GM21786 (cell line): Measurements from ENCODE around the gene SERPINB1.

ENCODE experiments used
- ATAC-seq: cut with Tn5 transposase; IDR thresholded peaks from one replicate; pipeline ENCODE4 v1.9.1; 2021; ENCODE audit not compliant: unreplicated experiment

SERPINB1 gene

DNA sequence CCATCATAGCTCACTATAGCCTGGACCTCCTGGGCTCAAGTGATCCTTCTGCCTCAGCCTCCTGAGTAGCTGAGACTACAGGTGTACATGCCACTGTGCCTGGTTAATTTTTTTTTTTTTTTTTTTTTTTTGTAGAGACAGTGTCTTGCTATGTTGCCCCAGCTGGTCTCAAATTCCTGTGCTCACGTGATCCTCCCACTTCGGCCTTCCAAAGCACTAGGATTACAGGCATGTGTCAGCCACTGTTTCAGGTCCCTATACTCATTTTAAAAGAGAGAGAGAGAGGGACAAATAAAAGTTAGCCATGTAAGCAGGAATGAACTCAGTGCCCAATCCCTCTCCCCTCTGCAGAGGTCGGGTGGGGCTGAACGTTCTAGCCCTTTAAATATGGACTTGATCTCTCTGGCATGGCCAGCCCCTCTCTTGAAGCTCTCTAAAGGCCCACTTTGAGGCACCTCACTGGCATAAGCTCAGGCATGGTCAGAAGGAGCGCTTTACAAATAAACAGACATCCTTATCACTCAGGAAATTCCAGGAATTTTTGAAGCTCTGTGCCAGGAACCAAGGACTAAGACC is 9.0 kb upstream of the SERPINB1 start:
- no peak for ATAC-seq

DNA sequence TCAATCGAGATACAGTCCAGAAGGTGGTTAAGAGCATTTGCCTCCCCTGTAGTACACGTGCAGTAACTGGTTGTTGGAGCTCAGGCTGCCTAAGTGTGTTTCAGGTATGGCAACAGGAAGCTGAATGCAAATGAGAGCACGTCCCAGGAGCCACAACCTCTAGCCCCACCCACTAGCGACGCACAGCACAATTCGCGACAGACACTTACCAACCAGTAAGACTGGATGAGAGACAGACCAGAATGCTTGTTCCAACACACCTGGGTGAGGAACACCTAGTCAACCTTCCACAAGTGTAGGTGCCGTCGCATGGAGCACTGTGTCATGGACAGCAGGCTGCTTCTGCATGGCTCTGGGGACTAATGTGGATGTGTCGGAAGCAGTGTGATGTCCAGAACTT is 7.2 kb upstream of the SERPINB1 start:
- no peak for ATAC-seq

DNA sequence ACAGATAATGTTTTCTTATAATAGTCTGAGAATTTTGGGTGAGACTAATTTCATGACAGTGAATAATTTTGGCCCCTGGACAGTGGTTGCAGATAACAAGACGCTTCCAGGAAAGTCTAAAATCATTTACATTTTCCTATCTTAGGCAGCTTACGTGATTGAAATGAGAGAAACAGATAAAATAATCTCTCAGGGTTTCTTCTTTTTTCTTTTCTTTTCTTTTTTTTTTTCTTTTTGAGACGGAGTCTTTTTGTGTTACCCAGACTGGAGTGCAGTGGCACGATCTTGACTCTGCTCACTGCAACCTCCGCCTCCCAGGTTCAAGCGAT is 4.2 kb upstream of the SERPINB1 start:
- no peak for ATAC-seq

DNA sequence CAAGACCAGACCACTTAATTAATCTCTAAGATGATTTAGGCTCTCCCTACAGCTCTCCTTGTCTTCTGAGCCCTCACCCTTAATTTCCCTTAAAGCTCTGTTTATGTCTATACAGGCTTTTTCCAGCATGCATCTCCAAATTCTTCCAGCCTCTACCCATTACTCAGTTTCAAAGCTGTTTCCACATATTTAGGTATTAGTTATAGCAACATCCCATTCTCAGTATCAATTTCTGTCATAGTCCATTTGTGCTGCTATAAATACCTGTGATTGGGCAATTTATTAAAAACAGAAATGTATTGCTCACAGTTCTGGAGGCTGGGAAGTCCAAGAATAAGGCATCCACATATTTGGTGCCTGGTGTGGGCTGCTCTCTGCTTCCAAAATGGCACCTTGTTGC is 2.3 kb upstream of the SERPINB1 start:
- no peak for ATAC-seq

DNA sequence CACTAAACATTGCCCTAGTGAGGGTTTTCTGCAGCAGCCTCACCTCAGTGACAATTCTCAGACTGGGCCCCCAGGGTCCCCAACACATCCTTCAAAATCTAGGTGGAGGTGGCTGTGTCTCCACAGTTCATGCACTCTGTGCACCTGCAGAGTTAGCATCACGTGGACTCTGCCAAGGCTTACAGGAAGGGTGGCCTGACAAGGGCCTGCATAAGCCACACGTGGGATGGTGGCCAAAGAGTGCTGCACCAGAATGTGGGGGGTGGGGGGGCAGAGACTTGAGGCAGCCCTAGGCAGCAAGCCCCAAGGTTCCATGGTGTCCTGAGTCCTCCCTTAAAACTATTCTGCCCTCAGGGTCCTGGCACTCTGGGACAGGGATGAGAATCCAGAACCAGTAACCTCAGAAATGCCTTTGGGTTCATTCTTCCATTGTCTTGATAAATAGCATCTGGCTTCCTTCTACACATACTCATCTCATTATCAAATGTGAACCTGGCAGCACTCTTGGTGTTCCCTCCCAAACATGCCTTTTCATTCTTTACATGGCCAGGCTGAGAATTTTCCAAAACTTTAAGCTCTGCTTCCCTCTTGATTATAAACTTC is 1.6 kb upstream of the SERPINB1 start:
- ATAC-seq = no peak

DNA sequence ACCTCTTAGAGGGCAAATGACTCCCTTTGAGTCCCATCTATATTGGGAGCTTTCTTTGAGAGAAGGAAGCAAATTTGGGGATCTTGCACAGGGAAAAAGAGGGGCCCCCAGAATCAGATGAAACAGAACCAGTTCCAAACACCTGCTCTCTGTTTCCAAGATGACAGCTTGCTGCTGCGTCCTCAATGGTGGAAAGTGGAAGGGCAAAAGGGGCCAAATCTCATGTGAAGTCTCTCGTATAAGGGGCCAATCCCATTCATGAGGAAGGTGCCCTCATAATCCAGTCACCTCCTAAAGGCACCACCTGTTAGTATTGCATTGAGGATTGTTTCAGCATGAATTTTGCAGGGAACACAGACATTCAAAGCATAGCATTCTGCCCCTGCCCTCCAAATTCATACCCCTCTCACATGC is 483 bp upstream of the SERPINB1 start:
- ATAC-seq = no peak

DNA sequence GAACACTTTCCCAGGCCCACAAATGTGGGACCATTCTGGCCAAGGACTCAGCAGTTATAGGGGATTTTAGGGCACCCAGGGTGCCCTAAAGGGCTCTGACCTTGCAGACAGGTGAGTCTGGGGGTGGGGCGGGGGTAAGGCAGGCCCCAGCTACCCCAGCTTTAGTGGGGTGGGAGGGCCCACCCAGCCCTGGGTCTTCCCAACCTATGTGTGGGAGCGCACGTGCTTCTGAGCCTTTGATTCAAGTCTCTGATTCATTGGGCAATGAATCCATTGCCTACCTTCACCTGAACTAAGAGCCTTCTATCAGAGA is 958 bp downstream of the SERPINB1 start:
- ATAC-seq = no peak

DNA sequence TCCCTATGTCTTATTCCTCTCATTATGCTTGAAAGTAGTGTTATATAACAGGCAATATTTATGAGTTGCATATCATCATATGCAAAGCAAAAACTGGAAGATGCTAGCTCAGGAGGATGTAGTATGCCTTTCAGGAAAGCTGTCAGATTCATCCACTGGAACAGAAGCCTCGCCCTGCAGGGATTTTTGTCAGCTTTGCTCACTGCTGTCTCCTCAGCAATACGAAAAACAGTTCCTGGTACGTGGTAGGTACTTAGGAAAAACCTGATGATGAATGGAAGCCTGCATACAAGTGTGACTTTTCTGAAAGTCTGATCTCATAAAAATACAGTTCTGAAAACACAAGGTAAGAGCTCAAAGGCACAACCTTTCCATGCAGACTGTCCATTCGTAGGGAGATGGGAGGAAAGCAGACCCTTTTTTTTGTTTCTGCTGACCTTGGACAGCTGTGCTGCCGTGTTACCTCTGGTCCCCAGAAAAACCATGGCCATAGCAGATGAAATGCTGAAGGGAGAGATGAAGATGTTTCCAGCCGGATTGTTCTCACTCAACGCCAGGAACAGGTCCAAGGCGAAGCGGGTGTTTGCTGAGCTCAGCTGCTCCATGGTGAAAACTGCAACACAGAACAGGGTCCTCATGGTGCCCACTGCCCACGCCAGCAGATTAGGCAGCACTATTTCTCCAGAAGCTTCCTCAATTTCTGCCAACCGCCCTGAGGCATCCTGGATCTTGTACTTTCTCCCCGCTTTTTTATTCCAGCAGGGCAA is 1.5 kb downstream of the SERPINB1 start:
- ATAC-seq = no peak

DNA sequence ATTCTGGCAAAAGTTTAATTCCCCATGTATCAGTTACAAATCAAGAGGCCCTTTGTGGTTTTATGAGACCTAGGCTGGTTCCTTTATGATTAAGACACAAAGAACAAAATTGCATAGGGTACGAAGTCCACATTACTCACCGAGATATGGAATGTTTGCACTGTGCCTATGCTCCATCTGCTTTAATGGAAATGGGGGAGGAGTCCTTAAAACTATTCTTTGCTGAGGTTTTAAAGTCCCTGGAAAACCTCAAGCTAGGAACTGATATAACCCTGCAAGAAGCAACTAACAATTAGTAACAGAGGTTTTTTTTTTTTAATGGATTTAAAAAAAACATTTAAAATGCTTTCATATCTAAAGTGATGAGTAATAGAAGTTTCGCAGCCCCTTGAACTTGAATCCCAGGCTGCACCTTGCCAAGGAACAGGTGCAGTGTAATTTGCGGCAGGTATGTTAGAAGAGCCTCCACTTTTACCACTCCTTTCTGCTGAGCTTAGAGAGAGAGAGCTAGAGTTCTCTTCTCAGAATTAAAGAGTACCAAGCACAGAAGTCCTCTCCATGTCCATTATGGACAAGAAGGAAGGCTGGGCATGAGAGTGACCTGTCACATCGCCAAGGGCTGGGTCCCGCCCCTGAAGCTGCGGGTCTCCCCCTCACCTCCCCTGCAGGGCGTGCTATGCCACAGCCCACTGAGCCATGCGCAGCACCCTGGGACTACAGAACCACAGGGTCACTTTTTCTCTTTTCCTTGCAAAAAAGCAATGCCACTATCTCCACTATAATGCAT is 2.3 kb downstream of the SERPINB1 start:
- no peak for ATAC-seq

DNA sequence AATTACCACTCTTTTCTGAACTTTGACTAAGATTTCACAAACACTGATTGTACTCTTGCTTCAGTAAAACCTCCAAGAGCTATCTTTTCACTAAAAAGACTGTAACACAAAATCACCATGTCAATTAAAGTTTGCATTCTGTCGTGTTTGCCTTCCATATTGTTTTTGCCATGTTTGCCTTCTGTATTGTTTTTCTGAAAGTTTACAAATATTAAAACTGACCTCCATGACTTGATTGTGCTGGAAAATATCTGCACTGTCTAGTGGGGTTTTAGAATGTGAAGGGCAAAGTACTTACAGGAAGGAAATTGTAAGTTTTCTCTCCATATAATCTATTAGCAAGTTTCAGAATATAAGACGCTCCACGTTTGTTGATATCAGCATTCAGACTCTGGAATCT is 3.4 kb downstream of the SERPINB1 start:
- no peak for ATAC-seq

DNA sequence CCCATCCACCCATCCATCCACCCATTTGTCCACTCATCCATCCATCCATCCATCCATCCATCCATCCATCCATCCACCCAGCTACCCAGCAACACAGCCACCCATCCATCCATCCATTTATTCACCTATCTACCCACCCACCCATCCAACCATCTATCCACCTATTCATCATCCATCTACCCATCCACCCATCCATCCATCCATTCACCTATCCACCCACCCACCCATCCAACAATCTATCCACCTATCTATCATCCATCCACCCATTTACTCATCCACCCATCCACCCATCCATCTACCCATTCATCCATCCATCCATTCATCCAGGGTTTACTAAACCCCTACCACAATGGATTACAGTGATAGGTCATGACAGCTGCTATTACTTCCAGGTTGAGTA is 7.4 kb downstream of the SERPINB1 start:
- no peak for ATAC-seq

DNA sequence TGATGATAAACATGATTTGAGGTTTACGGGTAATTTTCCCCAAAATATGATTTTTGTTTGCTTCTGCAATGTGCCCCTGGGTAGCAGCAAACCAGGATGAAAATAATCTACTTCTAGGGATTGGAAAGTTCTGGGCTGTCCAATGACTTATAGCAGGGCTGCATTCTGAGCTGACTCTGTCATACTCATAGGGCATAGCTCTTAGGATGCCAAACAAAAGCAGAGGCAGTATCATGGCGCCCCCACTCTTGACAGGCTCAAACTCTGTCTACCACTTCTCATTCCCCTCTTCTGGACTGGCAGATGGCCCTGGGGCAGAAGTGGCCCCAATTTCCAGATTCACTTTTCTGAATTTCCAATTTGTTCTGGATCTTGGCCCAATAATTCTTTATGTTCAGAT is 10.3 kb downstream of the SERPINB1 start:
- no peak for ATAC-seq

DNA sequence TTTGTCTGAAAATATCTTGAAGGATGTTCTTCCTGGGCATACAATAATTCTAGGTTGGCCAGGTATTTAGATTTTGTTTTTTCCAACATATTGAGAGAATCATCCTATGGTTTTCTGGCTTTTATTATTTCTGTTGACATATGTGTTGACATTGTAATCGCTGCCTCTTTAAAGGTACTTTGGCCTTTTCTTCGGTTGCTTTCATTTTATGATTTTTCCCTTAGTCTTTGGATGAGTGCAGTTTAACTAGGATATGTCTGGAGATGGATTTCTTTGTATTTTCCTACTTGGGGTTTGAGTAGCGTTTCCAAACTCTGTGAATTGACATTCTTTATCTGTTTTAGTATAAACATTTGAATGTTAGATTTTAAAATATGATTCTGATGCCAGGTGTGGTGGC is 11.5 kb downstream of the SERPINB1 start:
- ATAC-seq = no peak

DNA sequence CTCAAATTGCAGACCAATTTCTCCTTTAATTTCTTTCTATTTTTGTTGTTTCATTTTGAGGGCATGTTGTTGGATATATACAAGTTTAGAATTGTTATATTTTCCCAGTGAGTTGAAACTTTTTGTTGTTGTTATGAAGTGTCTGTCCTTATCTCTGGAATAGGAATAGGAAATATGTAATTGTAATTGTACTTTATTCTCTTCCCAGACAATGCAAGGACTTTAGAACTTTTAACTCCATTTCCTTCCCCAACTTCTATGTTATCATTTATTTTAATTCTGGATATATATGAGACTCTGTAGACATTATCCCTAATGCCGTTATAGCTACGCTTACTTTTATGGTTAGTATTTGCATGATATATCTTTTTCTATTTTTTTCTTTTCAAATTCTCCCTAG is 12.4 kb downstream of the SERPINB1 start:
- ATAC-seq = no peak

DNA sequence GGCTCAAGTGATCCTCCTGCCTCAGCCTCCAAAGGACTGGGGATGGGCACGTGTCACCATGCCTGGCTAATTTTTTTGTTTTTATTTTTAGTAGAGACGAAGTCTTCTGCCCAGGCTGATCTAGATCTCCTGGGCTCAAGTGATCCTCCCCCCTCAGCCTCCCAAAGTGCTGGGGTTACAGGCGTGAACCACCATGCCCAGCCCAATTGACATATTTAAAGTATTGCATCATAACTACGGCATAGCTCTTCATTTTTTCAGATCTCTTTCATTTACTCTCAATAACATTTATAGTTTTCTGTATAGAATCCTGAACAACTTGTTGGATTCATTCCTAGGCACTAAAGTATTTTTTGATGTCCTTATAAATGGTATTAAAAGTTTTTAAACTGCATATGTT is 13.0 kb downstream of the SERPINB1 start:
- no peak for ATAC-seq

DNA sequence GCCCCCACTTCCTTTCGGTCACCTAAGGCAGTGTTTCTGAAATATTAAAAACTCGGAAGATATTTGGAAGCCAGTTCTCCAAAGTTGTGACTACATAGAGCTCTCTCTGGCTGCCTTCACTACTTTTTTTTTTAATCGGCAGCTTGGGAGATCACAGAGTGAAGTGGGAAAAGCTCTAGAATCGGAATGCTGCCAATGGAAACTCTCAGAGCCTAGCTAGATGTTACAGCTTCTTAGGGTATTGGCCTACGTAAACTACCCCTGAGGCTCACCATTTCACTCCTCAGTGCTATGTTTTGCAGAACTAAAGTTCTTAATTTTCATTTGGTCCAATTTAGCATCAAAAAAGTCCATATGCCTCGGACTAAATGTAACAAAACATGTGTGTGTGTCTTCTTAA is 14.5 kb downstream of the SERPINB1 start:
- no peak for ATAC-seq

DNA sequence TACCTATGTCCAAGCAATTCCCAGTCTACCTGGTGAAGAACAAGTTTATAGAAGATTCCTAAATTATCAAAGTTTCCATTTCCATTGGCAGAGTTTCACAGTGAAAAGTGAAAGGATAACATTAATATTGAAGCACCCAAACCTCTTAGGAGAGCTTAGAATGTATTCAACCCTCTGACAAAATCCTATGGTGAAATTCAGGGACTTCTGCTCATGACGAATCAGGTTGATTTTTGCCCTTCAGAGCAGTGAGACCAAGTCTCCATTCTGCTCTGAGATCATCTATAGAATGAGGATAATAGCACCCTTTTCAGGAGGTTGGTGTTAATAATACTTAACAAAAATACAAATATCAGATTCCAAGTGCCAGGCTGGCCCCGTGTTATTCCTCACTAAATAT is 15.5 kb downstream of the SERPINB1 start:
- no peak for ATAC-seq

DNA sequence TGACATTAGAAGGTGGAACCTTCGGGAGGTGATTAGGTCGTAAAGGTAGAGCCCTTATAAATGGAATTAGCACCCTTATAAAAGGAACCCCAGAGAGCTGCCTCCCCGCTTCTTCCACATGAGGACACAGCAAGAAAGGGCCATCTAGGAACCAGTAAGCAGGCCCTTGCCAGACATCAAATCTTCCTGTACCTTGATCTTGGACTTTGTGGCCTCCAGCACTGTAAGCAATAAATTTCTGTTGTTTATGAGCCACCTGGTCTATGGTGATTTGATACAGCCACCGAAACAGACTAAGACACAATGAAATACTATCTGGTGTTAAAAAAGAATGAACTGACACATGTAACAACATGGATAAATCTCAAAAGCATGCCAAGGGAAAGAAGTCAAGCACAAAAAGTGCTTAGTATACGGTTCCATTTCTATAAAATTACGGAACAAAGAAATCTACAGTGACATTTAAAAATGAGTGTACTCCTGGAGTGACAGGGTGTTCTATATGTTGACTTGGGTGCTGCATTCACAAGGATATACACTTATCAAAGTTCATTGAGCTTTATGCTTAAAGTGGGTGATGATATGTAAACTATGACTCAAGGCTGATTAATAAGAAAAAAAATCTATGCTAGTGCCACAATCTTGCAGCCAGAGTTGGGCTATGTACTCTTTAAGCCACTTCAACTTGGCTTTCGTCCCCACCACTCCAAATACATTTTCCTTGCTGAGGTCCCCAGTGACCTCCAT is 18.4 kb downstream of the SERPINB1 start:
- no peak for ATAC-seq

DNA sequence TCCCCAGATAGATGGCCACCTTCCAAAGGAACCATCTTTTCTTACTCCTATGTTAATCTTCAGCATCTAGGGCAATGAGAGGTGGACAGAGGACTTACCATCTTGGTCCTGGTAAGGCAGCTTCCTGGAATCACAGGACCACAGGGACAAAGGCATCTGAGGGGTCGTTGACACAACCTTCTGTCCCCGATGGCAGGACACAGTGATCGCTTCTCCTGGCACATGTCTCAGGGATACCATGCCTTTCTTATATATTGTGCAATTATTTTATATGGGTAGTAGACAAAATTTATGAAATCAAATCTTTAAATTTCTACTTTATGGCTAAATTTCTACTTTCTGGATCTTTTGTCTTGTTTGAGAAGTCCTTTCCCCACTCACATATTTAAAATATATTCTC is 20.1 kb downstream of the SERPINB1 start:
- no peak for ATAC-seq

DNA sequence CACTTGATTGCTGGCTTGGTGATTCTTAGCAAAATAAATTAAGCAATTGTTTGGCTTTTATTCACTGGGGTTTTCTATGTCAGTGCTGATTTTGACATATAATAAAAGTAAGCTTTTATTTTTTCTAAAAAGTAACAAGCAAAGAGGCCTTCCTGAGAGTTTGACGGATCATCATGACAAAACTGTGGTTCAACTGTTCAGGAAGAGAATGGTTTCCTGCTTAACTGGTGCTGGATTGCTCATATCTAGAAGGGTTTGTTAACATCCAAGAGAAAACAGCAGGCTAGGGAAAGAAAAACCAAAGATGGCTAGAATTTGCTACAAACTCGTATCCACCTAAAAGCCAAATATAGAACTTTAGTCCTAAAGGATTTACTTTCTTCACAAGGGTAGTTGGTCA is 21.2 kb downstream of the SERPINB1 start:
- no peak for ATAC-seq

DNA sequence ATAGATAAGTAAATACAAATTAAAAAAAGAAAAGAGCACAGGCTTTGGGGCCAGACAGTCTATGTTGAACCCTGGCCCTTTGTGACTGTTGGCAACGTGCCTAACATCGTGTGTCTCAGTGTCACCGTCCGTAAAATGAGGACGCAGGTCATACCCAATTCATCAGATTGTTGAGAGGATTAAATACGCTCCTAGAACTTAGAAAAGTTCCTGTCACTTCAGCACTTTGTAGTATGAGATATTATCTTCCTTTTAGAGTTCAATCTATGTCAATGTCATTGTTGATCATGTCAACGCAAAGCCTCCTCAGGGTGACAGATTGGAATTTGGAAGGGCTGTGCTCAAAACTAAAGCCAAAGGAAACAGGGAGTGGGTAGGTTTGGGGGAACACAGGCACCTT is 21.7 kb downstream of the SERPINB1 start:
- ATAC-seq = no peak
